SK-N-SH (cell line): ENCODE data around the gene POFUT2. TPM values are rescaled to one million over a fixed set of nuclear protein-coding genes. Genes with fewer than 3 reads are reported as not detected.

Source experiments
- CTCF ChIA-PET: fragments of 300-600, 350-600 bp; formaldehyde crosslinking; extraction: SDS; loops from one replicate; lab custom pipeline; 2021; lab: Yijun Ruan, JAX
- POLR2A ChIA-PET: fragments of 350-600 bp; sonication (Branson Sonifier 250); formaldehyde crosslinking; extraction: SDS; loops from one replicate; lab custom pipeline; 2020; ENCODE audit warnings: antibody characterized with exemption, inconsistent platforms; lab: Yijun Ruan, JAX
- DNase-seq: peaks from one replicate; pipeline ENCODE4 v3.0.0; 2012
- H2AFZ ChIP-seq: fragments of 200-600 bp; sonication (generic); 2 replicates; pipeline ENCODE4 v1.8.1; 2016; ENCODE audit warnings: antibody characterized with exemption, mild to moderate bottlenecking, low read depth
- H3F3A ChIP-seq: fragments of 200-600 bp; sonication (generic); replicated peaks from 2 replicates; pipeline ENCODE3; 2016; ENCODE audit warnings: antibody characterized with exemption, mild to moderate bottlenecking; ENCODE audit not compliant: insufficient read depth
- H3K27ac ChIP-seq, 2 experiments: fragments of 200-500 bp in 1 of 2; fragments of 200-600 bp in 1 of 2; sonication (Bioruptor generic) in 1 of 2; sonication (generic), shearing (Covaris generic) in 1 of 2; 2 replicates each; pipeline versions ENCODE4 v1.5.1 to v1.6.1; 2014 to 2016; ENCODE audit warnings: low read depth in 2 of 2, inconsistent platforms in 1 of 2, low read length in 1 of 2, mild to moderate bottlenecking in 1 of 2, mixed read lengths in 1 of 2
- H3K27me3 ChIP-seq: fragments of 200-600 bp; sonication (generic), shearing (Covaris generic); 2 replicates; pipeline ENCODE4 v1.6.1; 2016; ENCODE audit warnings: mixed run types; ENCODE audit not compliant: insufficient read depth
- H3K36me3 ChIP-seq, 2 experiments: fragments of 200-500 bp in 1 of 2; fragments of 200-600 bp in 1 of 2; sonication (Bioruptor generic) in 1 of 2; sonication (generic) in 1 of 2; replicated peaks in 1 of 2; 2 replicates each; pipeline versions ENCODE3 to v1.5.1; 2014 to 2016; ENCODE audit warnings: low read length in 1 of 2, mild to moderate bottlenecking in 1 of 2; ENCODE audit not compliant: insufficient read depth in 2 of 2, control insufficient read depth in 1 of 2
- H3K4me1 ChIP-seq, 2 experiments: fragments of 200-500 bp in 1 of 2; fragments of 200-600 bp in 1 of 2; sonication (Bioruptor generic) in 1 of 2; sonication (generic), shearing (Covaris generic) in 1 of 2; 2 replicates each; pipeline versions ENCODE4 v1.5.1 to v1.6.1; 2014 to 2016; ENCODE audit warnings: low read depth in 1 of 2, low read length in 1 of 2, mixed run types in 1 of 2; ENCODE audit not compliant: insufficient read depth in 2 of 2, control insufficient read depth in 1 of 2
- H3K4me2 ChIP-seq: fragments of 200-600 bp; sonication (generic), shearing (Covaris generic); 2 replicates; pipeline ENCODE4 v1.6.1; 2017; ENCODE audit warnings: mixed run types
- H3K4me3 ChIP-seq, 2 experiments: fragments of 200-500 bp in 1 of 2; fragments of 200-600 bp in 1 of 2; sonication (Bioruptor generic) in 1 of 2; sonication (generic), shearing (Covaris generic) in 1 of 2; 2 replicates each; pipeline versions ENCODE4 v1.5.1 to v1.8.1; 2014 to 2016; ENCODE audit warnings: low read depth in 2 of 2, inconsistent platforms in 1 of 2, low read length in 1 of 2, mild to moderate bottlenecking in 1 of 2, mixed read lengths in 1 of 2, moderate library complexity in 1 of 2
- H3K79me2 ChIP-seq: fragments of 200-600 bp; sonication (generic); 2 replicates; pipeline ENCODE4 v1.8.1; 2017; ENCODE audit warnings: mild to moderate bottlenecking; ENCODE audit not compliant: insufficient read depth
- H3K9ac ChIP-seq: fragments of 200-600 bp; sonication (generic); 2 replicates; pipeline ENCODE4 v1.6.1; 2017; ENCODE audit warnings: mixed run types
- H3K9me2 ChIP-seq: fragments of 200-600 bp; sonication (generic); 2 replicates; pipeline ENCODE4 v1.6.1; 2017; ENCODE audit warnings: mixed run types
- H3K9me3 ChIP-seq: fragments of 200-600 bp; sonication (generic); 2 replicates; pipeline ENCODE4 v1.6.1; 2017; ENCODE audit warnings: mixed run types, mild to moderate bottlenecking, moderate library complexity
- H4K20me1 ChIP-seq: fragments of 200-600 bp; sonication (generic); 2 replicates; pipeline ENCODE4 v1.6.1; 2017; ENCODE audit warnings: mild to moderate bottlenecking, mixed run types; ENCODE audit not compliant: insufficient read depth
- CHD2 ChIP-seq: fragments of 150-350 bp; IDR thresholded peaks from 2 replicates; pipeline ENCODE4 v1.6.1; 2018; ENCODE audit warnings: low read length; ENCODE audit not compliant: partially characterized antibody
- EP300 ChIP-seq, 2 experiments: IDR thresholded peaks; 2 replicates each; pipeline versions ENCODE4 v1.4.0 to v1.6.1; 2012; ENCODE audit warnings: borderline replicate concordance in 1 of 2, low read depth in 1 of 2, low read length in 1 of 2
- FOSL2 ChIP-seq: IDR thresholded peaks from 2 replicates; pipeline ENCODE4 v1.4.0; 2012; ENCODE audit warnings: low read depth, mild to moderate bottlenecking, moderate library complexity, borderline replicate concordance
- FOXM1 ChIP-seq: IDR thresholded peaks from 2 replicates; pipeline ENCODE4 v1.4.0; 2012; ENCODE audit warnings: low read depth, mild to moderate bottlenecking
- JUND ChIP-seq: IDR thresholded peaks from 2 replicates; pipeline ENCODE4 v1.4.0; 2012
- MAX ChIP-seq: IDR thresholded peaks from 2 replicates; pipeline ENCODE4 v1.4.0; 2012; ENCODE audit warnings: low read depth
- MEF2A ChIP-seq: IDR thresholded peaks from 2 replicates; pipeline ENCODE4 v1.4.0; 2012; ENCODE audit warnings: low read depth, borderline replicate concordance
- MXI1 ChIP-seq: IDR thresholded peaks from 2 replicates; pipeline ENCODE4 v1.6.1; 2012; ENCODE audit warnings: mild to moderate bottlenecking, low read depth, low read length, improper control_type of control experiment
- NFIC ChIP-seq: IDR thresholded peaks from 2 replicates; pipeline ENCODE4 v1.4.0; 2012; ENCODE audit warnings: borderline replicate concordance
- NRF1 ChIP-seq: IDR thresholded peaks from 2 replicates; pipeline ENCODE4 v1.6.1; 2012; ENCODE audit warnings: low read depth, mild to moderate bottlenecking, low read length
- RAD21 ChIP-seq: IDR thresholded peaks from 2 replicates; pipeline ENCODE4 v1.6.1; 2012; ENCODE audit warnings: mild to moderate bottlenecking, low read length
- RFX5 ChIP-seq: IDR thresholded peaks from 2 replicates; pipeline ENCODE4 v1.6.1; 2012; ENCODE audit warnings: mild to moderate bottlenecking, improper control_type of control experiment, low read length
- RXRA ChIP-seq: IDR thresholded peaks from 2 replicates; pipeline ENCODE4 v1.4.0; 2012; ENCODE audit warnings: low read depth, mild to moderate bottlenecking, borderline replicate concordance
- SIN3A ChIP-seq: IDR thresholded peaks from 2 replicates; pipeline ENCODE4 v1.6.1; 2012; ENCODE audit warnings: low read depth, mild to moderate bottlenecking, low read length, moderate library complexity, borderline replicate concordance
- SMC3 ChIP-seq: IDR thresholded peaks from 2 replicates; pipeline ENCODE4 v1.6.1; 2012; ENCODE audit warnings: low read depth, low read length, improper control_type of control experiment
- TAF1 ChIP-seq: IDR thresholded peaks from 2 replicates; pipeline ENCODE4 v1.6.1; 2012; ENCODE audit warnings: low read depth, mild to moderate bottlenecking, low read length, moderate library complexity, borderline replicate concordance
- TCF12 ChIP-seq: IDR thresholded peaks from 2 replicates; pipeline ENCODE4 v1.4.0; 2012
- TEAD4 ChIP-seq: IDR thresholded peaks from 2 replicates; pipeline ENCODE4 v1.4.0; 2012; ENCODE audit warnings: mild to moderate bottlenecking, borderline replicate concordance; ENCODE audit not compliant: insufficient read depth
- YY1 ChIP-seq: IDR thresholded peaks from 2 replicates; pipeline ENCODE4 v1.4.0; 2012; ENCODE audit warnings: low read depth, mild to moderate bottlenecking
- WGBS: methylation state at CpG from one replicate; pipeline ENCODE4 v1.1.6; 2017; ENCODE audit warnings: low lambda C conversion rate; 5-methylcytosine and 5-hydroxymethylcytosine counted together
- polyA plus RNA-seq, 3 experiments: library from polyadenylated mRNA; depleted of rRNA; stranded (reverse); fragments of >200 nt; gene quantifications; 2 replicates each; pipeline ENCODE4 v1.2.3, GENCODE V29; 2012
- TF ChIP-seq, protein P1 (sequence below): fragments of 150-350 bp; IDR thresholded peaks from 2 replicates; pipeline ENCODE4 v1.6.1; 2017; ENCODE audit warnings: antibody characterized with exemption, low read length, low read depth, borderline replicate concordance
- TF ChIP-seq, protein P2 (sequence below): fragments of 200-600 bp; sonication (generic); IDR thresholded peaks from 2 replicates; pipeline ENCODE4 v1.6.1; 2017; ENCODE audit warnings: antibody characterized with exemption, mild to moderate bottlenecking, moderate library complexity
- TF ChIP-seq, protein P3 (sequence below): fragments of 150-350 bp; IDR thresholded peaks from 2 replicates; pipeline ENCODE4 v1.6.1; 2016; ENCODE audit warnings: mild to moderate bottlenecking, low read depth, low read length

POFUT2 gene
- polyA plus RNA-seq, 1 of the 3 experiments (the other 2 are of a cell fraction): 53.3 TPM

DNA sequence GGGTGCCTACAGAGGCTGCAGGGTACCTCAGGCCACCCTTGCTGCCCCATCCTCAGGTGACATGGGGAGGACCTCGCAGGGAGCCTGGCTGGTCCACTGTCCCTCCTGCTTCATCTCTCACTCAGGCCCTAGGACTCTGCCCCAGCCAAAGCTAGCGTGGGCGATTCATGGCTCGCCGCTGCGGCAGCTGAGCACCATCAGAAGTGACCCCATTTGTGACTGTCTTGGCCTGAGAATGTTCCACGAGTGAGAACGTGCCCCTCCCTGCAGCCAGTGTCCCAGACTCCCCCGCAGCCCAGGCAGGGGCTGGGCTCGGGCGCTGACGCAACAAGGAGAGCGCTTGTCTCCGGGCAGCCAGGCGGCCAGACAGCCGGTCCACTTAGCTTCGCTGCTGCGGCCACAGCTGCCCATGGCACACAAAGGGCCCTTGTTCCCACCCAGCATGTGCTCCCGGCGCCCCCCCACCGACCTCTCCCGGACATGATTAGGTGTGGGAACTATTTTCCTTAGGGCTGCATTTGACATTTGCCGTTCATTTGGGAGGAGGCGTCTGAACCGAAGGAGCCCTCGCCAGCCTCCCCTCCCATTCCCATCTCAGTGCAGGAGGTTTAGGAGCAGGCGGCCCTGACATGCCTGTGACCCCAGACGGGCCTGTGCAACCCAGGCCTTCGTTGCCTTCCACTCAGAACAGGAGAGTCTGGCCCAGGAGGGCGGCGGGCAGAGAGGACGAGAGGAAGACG lies 19.3 kb upstream of the POFUT2 start:
- H3K27me3 ChIP-seq: no peaks in the 10 kb centered on the region
- no peaks in the 10 kb centered on the region for H3K36me3 ChIP-seq
- TF ChIP-seq, protein P1, sequence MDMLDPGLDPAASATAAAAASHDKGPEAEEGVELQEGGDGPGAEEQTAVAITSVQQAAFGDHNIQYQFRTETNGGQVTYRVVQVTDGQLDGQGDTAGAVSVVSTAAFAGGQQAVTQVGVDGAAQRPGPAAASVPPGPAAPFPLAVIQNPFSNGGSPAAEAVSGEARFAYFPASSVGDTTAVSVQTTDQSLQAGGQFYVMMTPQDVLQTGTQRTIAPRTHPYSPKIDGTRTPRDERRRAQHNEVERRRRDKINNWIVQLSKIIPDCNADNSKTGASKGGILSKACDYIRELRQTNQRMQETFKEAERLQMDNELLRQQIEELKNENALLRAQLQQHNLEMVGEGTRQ: no peak
- TF ChIP-seq RFX5: no peak
- TF ChIP-seq SIN3A: no peak
- no peak for TF ChIP-seq NRF1
- TF ChIP-seq TEAD4: no peak
- TF ChIP-seq JUND: no peak
- TF ChIP-seq SMC3: no peak
- TF ChIP-seq FOSL2: no peak
- no peak for TF ChIP-seq FOXM1
- no peak for TF ChIP-seq EP300 (IDR thresholded peaks at IDR 0.05; ENCODE audit: borderline replicate concordance in 1 of 2, low read depth in 1 of 2, low read length in 1 of 2)
- no peak overlapping the region for H3K4me3 ChIP-seq
- no peaks in the 10 kb centered on the region for H3K9me2 ChIP-seq
- 91% methylated on average over 16 of the region's 33 CpGs for WGBS
- no peak overlapping the region for H3K4me2 ChIP-seq
- POLR2A ChIA-PET: no interaction called here
- peaks cover 7% of the 10 kb centered on the region for H3F3A ChIP-seq
- CTCF ChIA-PET: interaction anchor here (0.6 to 5.2 kb wide), 3 partner anchors 15 to 166 kb away, joined by 3 to 28 read pairs (median 4); no protein-coding TSS in a partner anchor
- H3K9ac ChIP-seq: no peak overlapping the region
- no peaks in the 10 kb centered on the region for H3K9me3 ChIP-seq
- no peak overlapping the region for H3K27ac ChIP-seq
- H3K79me2 ChIP-seq: no peaks in the 10 kb centered on the region
- peaks cover 3 to 16% of the 10 kb centered on the region in 2 experiments; a peak in 2 of 4 replicates for H3K4me1 ChIP-seq
- no peaks in the 10 kb centered on the region for H4K20me1 ChIP-seq
- no peak overlapping the region for H2AFZ ChIP-seq
- no peak for DNase-seq

- no peak for DNase-seq
- TF ChIP-seq, protein P1: no peak
- TF ChIP-seq, protein P2, sequence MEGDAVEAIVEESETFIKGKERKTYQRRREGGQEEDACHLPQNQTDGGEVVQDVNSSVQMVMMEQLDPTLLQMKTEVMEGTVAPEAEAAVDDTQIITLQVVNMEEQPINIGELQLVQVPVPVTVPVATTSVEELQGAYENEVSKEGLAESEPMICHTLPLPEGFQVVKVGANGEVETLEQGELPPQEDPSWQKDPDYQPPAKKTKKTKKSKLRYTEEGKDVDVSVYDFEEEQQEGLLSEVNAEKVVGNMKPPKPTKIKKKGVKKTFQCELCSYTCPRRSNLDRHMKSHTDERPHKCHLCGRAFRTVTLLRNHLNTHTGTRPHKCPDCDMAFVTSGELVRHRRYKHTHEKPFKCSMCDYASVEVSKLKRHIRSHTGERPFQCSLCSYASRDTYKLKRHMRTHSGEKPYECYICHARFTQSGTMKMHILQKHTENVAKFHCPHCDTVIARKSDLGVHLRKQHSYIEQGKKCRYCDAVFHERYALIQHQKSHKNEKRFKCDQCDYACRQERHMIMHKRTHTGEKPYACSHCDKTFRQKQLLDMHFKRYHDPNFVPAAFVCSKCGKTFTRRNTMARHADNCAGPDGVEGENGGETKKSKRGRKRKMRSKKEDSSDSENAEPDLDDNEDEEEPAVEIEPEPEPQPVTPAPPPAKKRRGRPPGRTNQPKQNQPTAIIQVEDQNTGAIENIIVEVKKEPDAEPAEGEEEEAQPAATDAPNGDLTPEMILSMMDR: no peak
- TF ChIP-seq FOSL2: no peak
- no peak for TF ChIP-seq TCF12
- TF ChIP-seq SMC3: no peak
- TF ChIP-seq NRF1: no peak
- TF ChIP-seq JUND: no peak
- TF ChIP-seq MXI1: no peak
- TF ChIP-seq MEF2A: no peak
- TF ChIP-seq RFX5: no peak
- TF ChIP-seq TEAD4: no peak
- TF ChIP-seq, protein P3, sequence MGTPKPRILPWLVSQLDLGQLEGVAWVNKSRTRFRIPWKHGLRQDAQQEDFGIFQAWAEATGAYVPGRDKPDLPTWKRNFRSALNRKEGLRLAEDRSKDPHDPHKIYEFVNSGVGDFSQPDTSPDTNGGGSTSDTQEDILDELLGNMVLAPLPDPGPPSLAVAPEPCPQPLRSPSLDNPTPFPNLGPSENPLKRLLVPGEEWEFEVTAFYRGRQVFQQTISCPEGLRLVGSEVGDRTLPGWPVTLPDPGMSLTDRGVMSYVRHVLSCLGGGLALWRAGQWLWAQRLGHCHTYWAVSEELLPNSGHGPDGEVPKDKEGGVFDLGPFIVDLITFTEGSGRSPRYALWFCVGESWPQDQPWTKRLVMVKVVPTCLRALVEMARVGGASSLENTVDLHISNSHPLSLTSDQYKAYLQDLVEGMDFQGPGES: no peak
- TF ChIP-seq MAX: no peak
- TF ChIP-seq RXRA: no peak
- TF ChIP-seq EP300 (IDR thresholded peaks at IDR 0.05; ENCODE audit: borderline replicate concordance in 1 of 2, low read depth in 1 of 2, low read length in 1 of 2): no peak
- TF ChIP-seq CHD2: no peak
- TF ChIP-seq TAF1: no peak
- no peak for TF ChIP-seq YY1
- TF ChIP-seq RAD21: no peak
- no peak for TF ChIP-seq NFIC
- H3K4me3 ChIP-seq: no peak overlapping the region
- no peaks in the 10 kb centered on the region for H3K27me3 ChIP-seq
- H3K9me3 ChIP-seq: no peaks in the 10 kb centered on the region
- no peaks in the 10 kb centered on the region for H3K9me2 ChIP-seq
- no peak overlapping the region for H2AFZ ChIP-seq
- WGBS: 98% methylated on average over 14 of the region's 18 CpGs
- H3F3A ChIP-seq: peaks cover 7% of the 10 kb centered on the region
- H3K9ac ChIP-seq: no peak overlapping the region
- ChIA-PET CTCF (interaction anchor here (0.6 to 5.2 kb wide), 2 partner anchors 14 to 166 kb away, joined by 3 to 28 read pairs; no protein-coding TSS in a partner anchor), POLR2A (no interaction called here)
- peaks cover 3 to 16% of the 10 kb centered on the region in 2 experiments; a peak in 2 of 4 replicates for H3K4me1 ChIP-seq
- no peak overlapping the region for H3K27ac ChIP-seq
- H3K36me3 ChIP-seq: no peaks in the 10 kb centered on the region
- H3K4me2 ChIP-seq: no peak overlapping the region
- H3K79me2 ChIP-seq: no peaks in the 10 kb centered on the region
- no peaks in the 10 kb centered on the region for H4K20me1 ChIP-seq
Measured at GRCh38 chr21:45306453-45306831, 18.7 kb upstream of the POFUT2 start.
